GM19438 (cell line): ENCODE measurements around the gene DDX42.

Experiments used
- ATAC-seq: cut with Tn5 transposase; IDR thresholded peaks from one replicate; pipeline ENCODE4 v1.9.1; 2021; ENCODE audit warnings: low read depth; ENCODE audit not compliant: unreplicated experiment

DDX42 gene, protein sequence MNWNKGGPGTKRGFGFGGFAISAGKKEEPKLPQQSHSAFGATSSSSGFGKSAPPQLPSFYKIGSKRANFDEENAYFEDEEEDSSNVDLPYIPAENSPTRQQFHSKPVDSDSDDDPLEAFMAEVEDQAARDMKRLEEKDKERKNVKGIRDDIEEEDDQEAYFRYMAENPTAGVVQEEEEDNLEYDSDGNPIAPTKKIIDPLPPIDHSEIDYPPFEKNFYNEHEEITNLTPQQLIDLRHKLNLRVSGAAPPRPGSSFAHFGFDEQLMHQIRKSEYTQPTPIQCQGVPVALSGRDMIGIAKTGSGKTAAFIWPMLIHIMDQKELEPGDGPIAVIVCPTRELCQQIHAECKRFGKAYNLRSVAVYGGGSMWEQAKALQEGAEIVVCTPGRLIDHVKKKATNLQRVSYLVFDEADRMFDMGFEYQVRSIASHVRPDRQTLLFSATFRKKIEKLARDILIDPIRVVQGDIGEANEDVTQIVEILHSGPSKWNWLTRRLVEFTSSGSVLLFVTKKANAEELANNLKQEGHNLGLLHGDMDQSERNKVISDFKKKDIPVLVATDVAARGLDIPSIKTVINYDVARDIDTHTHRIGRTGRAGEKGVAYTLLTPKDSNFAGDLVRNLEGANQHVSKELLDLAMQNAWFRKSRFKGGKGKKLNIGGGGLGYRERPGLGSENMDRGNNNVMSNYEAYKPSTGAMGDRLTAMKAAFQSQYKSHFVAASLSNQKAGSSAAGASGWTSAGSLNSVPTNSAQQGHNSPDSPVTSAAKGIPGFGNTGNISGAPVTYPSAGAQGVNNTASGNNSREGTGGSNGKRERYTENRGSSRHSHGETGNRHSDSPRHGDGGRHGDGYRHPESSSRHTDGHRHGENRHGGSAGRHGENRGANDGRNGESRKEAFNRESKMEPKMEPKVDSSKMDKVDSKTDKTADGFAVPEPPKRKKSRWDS

DNA sequence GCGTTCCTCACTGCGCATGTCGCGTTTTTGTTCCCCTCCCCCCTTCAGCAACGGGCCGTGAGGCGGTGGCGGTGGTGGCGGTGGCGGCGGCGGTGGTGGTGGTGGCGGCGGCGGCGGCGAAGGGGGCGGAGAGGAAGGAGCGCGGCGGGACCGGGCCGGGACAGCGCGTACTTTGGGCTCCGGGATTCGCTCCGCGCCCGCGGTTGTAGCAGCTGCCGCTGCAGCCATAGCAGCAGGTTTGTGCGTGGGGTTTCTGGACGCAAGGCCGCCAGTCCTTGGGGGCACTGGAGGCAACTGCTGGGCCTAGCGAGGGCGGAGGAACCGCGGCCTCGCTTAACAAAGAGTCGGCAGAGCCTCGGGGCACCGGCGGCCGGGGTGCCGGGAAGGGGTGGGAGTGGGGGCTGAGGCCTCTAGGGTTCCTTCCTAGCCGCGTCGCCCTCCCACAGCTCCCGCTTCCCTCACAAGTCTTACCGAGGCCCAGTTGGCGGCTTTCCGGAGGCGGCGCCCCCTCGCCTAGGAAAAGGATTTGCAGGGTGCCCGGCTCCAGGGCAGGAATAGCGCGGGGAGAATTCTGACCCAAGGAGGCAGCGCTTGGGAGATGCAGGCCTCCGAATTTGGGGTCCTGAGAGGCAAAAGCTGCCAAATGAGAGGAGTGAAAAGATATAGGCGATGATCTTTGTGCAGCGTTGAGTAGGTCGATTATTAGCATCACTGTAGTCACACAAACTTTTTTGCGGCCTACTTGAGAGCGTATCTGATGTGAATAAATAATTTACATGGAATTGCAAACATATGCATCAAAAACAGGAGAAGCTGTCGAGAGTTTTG is at the start of gene DDX42:
Gene DDX42, plus strand, starts transcription at position 30 of the 828 bp plus-strand sequence. CDS start 12,880 bp downstream, outside the sequence.
- peak; percentile 0 for ATAC-seq

DNA sequence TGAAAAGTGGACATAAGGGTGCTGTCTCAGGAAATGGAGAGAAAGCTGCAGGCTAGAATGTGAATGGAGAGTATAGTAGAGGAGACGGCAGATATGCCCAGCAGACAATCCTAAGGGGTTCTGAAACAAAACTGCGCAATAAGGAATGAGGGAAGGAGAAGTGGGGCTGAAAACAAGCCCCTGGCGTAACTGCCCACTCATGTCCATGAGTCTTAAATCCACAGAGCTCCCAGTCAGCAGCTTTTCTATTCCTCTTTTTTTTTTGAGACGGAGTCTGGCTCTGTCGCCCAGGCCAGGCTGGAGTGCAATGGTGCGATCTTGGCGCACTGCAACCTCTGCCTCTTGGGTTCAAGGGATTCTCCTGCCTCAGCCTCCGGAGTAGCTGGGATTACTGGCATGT is 38.3 kb upstream of the DDX42 start:
- no peak for ATAC-seq

GRCh38 chr17:63740464-63741142 is 33.4 kb upstream of the DDX42 start:
- ATAC-seq, result no peak

GRCh38 chr17:63741143-63741407 is 32.9 kb upstream of the DDX42 start:
- ATAC-seq, result no peak

DNA sequence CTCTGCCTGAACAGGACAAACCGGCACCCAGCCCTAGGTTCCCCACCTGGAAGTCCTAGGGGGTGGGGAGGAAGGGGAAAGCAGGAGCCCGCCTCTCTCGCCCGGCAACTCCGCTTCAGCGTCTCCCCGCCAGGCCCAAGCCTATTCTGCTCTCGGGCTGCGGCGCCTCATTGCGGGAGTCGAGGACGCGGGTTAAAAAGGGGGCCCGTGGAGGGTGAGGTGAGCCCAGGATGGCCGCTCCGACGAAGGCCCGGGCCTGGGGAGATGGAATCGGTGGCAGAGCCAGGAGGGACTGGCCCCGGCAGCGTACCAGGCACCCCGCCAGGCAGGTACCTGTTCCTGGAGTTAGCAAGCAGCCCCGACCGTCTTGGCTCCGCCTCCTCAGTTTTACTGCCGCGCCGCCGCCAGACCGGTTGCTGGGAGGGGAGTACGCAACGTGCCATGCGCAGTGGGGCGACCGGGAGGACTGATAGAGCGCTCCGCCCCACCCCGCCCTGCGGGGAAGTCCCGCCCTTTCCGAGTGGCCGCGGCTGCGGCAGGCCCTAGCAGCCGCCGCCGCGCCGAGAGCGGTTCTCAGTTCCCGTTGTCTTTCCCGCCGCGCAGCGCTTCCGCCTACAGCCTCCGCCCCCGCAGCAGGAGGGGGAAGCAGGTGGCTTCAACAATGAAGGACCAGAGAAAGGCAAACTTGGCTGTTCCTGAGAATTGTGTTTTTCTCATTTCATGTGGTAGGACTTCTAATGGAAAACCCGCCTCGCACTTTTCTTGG is 32.4 kb upstream of the DDX42 start, which contains the start of gene STRADA:
Gene STRADA, minus strand, starts transcription at position 392 of the 766 bp plus-strand sequence. CDS start 13,430 bp downstream, outside the sequence.
- ATAC-seq, result peak; percentile 86

DNA sequence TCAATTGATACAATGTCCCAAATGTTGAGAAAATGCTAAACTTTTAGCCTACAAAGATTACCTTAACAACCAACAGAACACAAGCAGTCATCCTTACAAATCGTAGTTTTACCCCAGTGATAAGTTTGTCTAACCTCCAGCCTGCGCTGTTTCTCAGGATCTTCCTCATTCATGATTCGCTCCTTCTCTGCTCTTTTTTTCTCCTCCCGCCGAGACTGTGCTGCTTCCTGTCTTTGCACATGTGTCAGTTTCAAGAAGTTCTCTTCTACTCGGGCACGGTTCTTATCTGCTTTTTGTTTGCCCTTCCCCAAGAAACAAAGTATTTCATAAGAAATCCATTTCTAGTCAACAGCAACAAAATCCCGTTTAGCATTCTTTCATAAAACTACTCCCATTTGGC is 22.2 kb upstream of the DDX42 start:
- ATAC-seq, result no peak

GRCh38 chr17:63752707-63753106 is 21.3 kb upstream of the DDX42 start:
- ATAC-seq, result no peak

DNA sequence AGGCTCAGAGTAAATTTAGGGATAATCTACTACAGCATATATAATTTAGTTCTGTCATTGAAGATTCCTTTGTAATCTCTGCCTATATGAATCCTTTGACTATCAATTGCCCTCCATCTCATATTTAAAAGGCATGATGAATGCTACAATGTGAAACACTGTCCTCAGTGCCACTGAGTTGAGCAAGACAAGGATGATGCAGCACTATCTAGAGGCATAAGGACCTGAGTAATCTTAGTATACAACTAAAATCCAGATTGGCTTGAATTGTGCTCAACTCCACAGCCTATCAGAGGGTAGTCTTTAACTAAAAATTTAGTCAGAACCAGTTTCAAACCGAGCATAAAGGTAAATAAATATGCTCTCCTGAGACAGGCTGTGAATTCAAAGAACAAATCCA is 20.8 kb upstream of the DDX42 start:
- no peak for ATAC-seq

DNA sequence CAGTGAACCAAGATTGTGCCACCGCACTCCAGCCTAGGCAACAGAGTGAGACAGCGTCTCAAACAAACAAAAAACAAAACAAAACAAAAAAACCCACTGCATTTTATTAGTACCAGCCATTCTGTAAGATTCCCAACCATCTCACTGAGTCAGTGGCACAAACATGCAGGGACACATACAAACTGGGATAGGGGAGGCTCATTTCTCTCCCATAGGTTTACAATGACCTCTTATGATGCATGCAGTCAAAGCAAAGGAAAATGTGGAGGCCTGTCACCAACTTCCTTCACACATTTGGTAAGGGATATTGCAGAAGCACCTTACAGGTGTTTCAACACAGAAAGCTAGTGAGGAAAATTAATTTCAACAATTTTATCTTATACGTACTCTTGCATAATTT is 19.9 kb upstream of the DDX42 start:
- ATAC-seq, result no peak

GRCh38 chr17:63758428-63758827 is 15.5 kb upstream of the DDX42 start:
- no peak for ATAC-seq

- ATAC-seq, result no peak
These were observed 13.0 kb upstream of the DDX42 start for GRCh38 chr17:63760771-63761539.

DNA sequence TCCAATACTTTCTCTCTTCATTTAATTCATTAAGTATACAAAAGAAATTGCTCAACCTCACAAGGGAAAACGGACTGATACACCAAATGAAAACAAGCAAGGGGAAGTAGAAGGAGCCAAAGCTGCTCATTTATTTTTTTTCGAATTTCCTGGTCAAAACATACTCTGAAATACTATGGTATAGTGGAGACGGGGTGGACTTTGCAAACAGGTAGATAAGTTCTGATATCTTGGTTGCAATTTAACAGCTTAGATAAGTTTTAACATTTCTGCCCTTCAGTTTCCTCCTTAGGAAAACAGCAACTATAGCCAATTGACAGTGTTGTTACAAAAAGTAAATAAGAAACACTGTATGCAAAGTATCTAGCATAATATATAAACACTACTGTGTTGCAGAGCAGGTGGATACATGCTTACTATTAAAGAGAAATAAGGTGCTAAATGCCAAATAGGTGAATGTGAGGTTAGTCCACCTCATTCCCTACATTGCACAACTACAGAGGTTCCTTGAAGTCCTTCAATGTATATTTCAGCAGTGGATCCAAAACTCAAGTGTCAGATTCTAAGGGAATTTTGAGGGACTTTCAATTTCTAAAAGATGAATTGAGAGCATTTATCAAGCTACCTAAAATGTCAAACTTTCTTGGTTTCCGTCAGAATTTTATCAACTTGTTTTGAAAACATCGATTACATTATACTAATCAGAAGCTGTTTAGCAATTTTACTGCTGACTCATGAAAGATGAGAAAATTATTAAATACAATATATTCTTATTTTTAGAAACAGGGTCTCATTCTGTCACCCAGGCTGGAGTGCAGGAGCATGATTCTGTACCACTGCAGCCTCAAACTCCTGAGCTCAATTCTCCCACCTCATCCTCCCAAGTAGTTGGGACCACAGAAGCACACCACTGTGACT is 11.6 kb upstream of the DDX42 start:
- ATAC-seq, result no peak

GRCh38 chr17:63764716-63765115 is 9.3 kb upstream of the DDX42 start:
- no peak for ATAC-seq

GRCh38 chr17:63766754-63767153 is 7.2 kb upstream of the DDX42 start:
- no peak for ATAC-seq

DNA sequence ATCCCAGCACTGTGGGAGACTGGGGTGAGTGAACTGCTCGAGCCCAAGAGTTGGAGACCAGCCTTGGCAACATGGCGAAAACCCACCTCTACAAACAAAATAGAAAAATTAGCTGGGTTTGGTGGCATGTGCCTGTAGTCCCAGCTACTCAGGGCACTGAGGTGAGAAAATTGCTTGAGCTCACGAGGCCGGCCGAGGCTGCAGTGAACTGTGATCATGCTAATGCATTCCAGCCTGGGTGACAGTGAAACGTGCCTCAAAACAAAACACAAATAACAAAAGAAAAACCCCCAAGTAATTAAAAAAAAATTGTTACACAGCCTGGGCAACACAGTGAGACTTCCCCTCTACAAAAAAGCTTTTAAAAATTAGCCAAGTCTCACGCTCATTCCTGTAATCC is 5.5 kb upstream of the DDX42 start:
- no peak for ATAC-seq

DNA sequence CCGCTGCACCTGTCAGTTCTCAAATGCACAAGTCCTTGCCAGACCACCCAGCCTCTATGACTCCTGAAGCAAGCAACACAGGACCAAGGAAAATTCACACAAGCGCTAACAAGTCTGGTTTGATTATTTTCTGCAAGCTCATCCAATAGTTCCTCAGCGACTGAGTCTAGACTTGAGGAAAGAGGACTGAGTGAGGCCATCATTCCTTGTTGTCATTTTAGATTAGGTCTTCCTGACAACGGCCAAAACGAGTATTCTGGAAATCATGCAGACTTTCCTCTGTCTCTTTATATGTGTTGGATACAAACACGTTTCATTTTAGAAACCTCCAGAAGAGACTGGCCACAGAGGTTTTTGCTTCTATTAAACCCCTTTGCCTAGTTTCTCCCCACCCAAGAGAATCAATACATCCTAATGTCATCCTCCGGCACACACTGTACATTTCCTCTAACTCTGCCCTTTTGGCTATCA is 1.1 kb upstream of the DDX42 start:
- no peak for ATAC-seq

DNA sequence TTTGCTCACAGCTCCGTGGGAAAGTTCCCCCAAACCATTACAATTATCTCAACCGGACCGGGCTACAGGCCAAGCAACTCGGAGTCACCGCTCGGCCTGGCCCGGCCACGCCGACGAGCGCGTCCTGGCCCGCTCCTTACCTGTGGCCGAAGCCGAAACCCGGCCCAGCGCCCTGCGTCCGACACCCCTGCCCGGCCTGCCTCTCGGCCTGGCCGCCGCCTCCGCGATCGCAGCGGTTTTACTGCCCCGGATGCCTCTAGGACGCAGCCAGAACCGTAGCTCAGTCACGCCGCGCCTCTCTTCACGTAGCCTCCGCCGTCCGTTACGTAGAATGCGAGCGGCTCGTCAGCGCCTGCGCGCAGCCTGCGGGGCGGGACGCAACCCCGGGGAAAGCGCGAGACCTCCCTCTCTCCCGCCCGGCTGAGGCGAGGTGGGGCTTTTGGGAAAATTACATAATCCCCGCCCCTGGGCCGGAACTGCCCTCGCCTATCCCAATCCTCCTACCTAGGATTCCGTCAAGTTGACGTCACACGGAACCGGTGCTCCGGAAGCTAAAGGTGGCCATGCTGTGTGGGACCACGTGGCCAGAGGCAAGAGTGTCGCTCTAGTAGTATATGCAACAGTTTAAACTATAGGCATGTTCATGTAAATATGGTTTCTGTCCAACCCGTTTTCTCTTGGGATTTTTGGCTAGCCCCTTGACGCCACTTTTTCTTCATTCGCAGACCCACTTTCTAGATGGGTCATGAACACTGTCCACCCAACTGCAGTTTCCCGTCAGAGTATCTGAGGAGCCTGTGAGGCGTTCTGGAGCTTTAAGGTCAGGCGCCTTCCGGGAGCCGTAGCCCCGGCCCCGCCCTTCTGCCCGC is 464 bp upstream of the DDX42 start, which contains the start of gene CCDC47:
Gene CCDC47, minus strand, starts transcription at position 326 of the 869 bp plus-strand sequence. CDS start 7,422 bp downstream, outside the sequence.
- peak; percentile 88 for ATAC-seq
